ENCODE measurements around the gene SLC35D1. TPM values are rescaled to one million over a fixed set of nuclear protein-coding genes. Genes with fewer than 3 reads are reported as not detected.

SLC35D1 gene
- total and polyA plus RNA-seq, 9 of the 15 experiments (the other 6 are each of a cell fraction or from before 2014, with no cell fraction given): 2.3 to 10.4 (median 6.4) TPM

DNA sequence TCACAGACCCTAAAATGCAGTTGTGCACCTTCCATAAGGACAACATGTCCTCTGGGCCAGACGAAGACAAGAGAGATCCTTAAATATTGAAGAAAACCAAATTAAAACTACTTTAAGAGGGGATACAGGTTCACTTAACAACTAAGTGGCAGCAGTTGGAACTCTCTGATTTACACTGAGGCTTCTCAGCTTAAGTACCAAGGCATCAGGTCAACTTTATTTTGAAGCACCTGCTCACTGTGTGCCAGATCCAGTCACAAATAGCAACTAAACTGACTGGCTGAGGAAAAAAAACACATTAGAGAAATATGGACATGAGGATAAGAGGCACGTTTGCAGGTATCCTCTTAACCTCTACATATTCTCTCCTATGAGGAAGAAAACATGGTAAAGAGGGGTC is 33.2 kb downstream of the SLC35D1 start (continued):
- no peak for TF ChIP-seq ZEB2 (IDR thresholded peaks at IDR 0.05)
- TF ChIP-seq ZNF444 (CRISPR knock-in tag; IDR thresholded peaks at IDR 0.05): no peak

DNA sequence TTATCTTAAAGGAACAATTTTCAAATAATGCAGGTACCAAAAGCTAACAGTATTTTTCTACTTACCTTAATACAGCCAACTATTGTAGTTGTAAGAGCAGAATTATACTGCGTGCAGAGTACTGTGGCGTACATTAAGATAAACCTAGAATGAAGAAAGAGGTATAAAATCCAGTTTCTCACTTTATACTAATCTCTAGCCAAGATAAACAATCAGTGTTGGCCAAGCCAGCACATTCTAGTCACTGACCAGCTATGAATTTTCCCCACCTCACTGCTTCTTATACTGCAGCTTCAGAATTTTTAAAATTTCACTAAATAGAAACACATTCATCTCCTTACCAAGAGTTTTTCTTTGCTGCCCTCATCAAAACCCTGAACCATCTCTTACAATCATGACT is 33.6 kb downstream of the SLC35D1 start:
- DNase-seq (ENCODE audit: extremely low read depth in 1 of 4, low spot score in 3 of 4) (no peak), ATAC-seq (no peak), FAIRE-seq (no peak)
- Histone ChIP-seq H3K9me3 (replicated peaks; ENCODE audit: control insufficient read depth, insufficient read depth, low read depth, low read length) (no peaks in the 10 kb centered on the region), H3K27ac (ENCODE audit: extremely low read depth, low read depth, low read length) (no peak overlapping the region), H3K4me1 (replicated peaks in 1 of 2; ENCODE audit: control insufficient read depth in 2 of 2, insufficient read depth in 2 of 2, low read length in 2 of 2) (no peaks in the 10 kb centered on the region), H4K20me1 (replicated peaks; ENCODE audit: control insufficient read depth, insufficient read depth, low read length) (no peaks in the 10 kb centered on the region), H3K4me3 (no peak overlapping the region), H3K9me1 (ENCODE audit: control insufficient read depth, insufficient read depth, low read length) (no peaks in the 10 kb centered on the region), H3K9ac (ENCODE audit: insufficient read depth in 1 of 2, low read depth in 2 of 2, low read length in 2 of 2) (no peak overlapping the region), H3K36me3 (ENCODE audit: control insufficient read depth, insufficient read depth, low read length) (peaks cover 24% of the 10 kb centered on the region; the same call in 2 of the 3 replicates), H2AFZ (ENCODE audit: low read depth, low read length) (no peak overlapping the region), H3K4me2 (ENCODE audit: insufficient read depth, low read length) (no peak overlapping the region), H3K79me2 (ENCODE audit: control insufficient read depth, insufficient read depth, low read length) (no peaks in the 10 kb centered on the region), H3K27me3 (ENCODE audit: control insufficient read depth in 2 of 2, insufficient read depth in 2 of 2, low read length in 2 of 2) (no peaks in the 10 kb centered on the region)
- BruUV-seq (replicated peaks): no TSS peak
- 96% methylated on average over 2 of the region's 2 CpGs for WGBS (ENCODE audit: insufficient coverage, low coverage, missing lambda C conversion rate)
- in situ Hi-C loops (cut with MboI): no loop called here
- intact Hi-C loops (cut with micrococcal nuclease): no loop called here
- ChIA-PET POLR2A (no interaction called here), CTCF (ENCODE audit: low intra/inter-chr PET ratio) (no interaction called here)
- TF ChIP-seq, protein P1, sequence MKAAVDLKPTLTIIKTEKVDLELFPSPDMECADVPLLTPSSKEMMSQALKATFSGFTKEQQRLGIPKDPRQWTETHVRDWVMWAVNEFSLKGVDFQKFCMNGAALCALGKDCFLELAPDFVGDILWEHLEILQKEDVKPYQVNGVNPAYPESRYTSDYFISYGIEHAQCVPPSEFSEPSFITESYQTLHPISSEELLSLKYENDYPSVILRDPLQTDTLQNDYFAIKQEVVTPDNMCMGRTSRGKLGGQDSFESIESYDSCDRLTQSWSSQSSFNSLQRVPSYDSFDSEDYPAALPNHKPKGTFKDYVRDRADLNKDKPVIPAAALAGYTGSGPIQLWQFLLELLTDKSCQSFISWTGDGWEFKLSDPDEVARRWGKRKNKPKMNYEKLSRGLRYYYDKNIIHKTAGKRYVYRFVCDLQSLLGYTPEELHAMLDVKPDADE (conservative IDR thresholded peaks at IDR 0.05; ENCODE audit: control insufficient read depth, low read depth, low read length): no peak
- TF ChIP-seq BHLHE40 (IDR thresholded peaks at IDR 0.05; ENCODE audit: low read length) (no peak), RUNX1 (IDR thresholded peaks at IDR 0.05; ENCODE audit: low read depth) (no peak), ZNF184 (CRISPR knock-in tag; IDR thresholded peaks at IDR 0.05) (no peak), WHSC1 (IDR thresholded peaks at IDR 0.05; ENCODE audit: low read length) (no peak), ZNF707 (CRISPR knock-in tag; conservative IDR thresholded peaks at IDR 0.05) (no peak)
